ENCODE measurements around the gene BEST3.

DNA sequence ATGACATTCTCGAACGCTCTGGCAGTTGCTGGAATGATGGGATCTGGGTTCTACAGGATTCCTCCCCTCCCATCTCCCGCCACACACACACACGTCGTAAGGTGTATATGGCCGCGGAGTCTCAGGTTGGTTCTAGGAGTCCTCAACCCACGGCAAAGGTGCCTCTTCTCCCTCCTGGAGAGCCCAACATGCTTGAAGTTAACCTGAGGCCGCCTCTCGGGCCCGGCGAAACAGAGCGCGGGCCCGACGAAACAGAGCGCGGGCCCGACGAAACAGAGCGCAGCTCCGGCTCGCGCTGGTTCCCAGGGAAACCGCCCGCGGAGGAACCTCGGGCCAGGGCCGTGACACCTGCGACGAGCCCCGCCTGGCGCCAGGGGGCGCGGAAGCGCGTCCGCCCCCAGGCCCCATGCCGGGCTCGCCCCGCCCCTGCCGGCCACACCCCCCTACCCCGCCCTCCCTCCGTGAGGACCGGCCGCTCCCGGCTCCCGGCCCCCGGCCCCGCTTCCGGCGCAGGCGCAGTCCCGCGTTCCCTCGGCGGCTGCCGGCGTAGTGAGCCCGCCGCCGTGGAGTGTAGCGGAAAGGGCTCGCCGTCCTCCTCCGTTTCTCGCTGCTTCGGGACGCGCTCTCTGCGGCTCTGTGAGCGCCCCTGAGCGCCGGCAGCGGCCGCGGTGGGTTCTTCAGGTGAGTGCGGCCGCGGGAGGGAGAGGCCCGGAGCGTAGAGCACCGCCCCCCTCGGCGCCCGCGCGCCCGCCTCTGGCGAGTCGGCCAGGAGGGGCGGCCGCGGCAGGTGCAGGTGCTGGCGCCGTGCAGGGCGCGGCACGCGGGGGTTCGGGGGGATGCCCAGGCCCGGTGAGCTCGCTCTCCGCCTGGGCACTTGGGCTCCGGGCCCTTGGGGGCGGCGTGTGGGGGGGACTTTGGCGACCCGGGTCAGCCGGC lies 39.5 kb upstream of the BEST3 start, which contains the start of gene RAB3IP:
- TF ChIP-seq, protein P1, sequence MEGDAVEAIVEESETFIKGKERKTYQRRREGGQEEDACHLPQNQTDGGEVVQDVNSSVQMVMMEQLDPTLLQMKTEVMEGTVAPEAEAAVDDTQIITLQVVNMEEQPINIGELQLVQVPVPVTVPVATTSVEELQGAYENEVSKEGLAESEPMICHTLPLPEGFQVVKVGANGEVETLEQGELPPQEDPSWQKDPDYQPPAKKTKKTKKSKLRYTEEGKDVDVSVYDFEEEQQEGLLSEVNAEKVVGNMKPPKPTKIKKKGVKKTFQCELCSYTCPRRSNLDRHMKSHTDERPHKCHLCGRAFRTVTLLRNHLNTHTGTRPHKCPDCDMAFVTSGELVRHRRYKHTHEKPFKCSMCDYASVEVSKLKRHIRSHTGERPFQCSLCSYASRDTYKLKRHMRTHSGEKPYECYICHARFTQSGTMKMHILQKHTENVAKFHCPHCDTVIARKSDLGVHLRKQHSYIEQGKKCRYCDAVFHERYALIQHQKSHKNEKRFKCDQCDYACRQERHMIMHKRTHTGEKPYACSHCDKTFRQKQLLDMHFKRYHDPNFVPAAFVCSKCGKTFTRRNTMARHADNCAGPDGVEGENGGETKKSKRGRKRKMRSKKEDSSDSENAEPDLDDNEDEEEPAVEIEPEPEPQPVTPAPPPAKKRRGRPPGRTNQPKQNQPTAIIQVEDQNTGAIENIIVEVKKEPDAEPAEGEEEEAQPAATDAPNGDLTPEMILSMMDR (IDR thresholded peaks at IDR 0.05) = peak in 2 of 3 experiments; percentile 44 to 57
- no peak for TF ChIP-seq POLR2A (IDR thresholded peaks at IDR 0.05)

All from testis (tissue), 2 donors.